Smooth muscle cell of the coronary artery (primary cell): ENCODE results near the gene CCDC169. TPM values are rescaled to one million over a fixed set of nuclear protein-coding genes. Genes with fewer than 3 reads are reported as not detected.

Experiments
- total RNA-seq: library from RNA; depleted of rRNA; stranded (reverse); fragments of >200 nt; gene quantifications from 2 replicates; pipeline ENCODE4 v1.2.3, GENCODE V29; 2014; ENCODE audit warnings: low replicate concordance

CCDC169 gene
- 1.7 and 3.5 TPM in 2 replicates for total RNA-seq

DNA sequence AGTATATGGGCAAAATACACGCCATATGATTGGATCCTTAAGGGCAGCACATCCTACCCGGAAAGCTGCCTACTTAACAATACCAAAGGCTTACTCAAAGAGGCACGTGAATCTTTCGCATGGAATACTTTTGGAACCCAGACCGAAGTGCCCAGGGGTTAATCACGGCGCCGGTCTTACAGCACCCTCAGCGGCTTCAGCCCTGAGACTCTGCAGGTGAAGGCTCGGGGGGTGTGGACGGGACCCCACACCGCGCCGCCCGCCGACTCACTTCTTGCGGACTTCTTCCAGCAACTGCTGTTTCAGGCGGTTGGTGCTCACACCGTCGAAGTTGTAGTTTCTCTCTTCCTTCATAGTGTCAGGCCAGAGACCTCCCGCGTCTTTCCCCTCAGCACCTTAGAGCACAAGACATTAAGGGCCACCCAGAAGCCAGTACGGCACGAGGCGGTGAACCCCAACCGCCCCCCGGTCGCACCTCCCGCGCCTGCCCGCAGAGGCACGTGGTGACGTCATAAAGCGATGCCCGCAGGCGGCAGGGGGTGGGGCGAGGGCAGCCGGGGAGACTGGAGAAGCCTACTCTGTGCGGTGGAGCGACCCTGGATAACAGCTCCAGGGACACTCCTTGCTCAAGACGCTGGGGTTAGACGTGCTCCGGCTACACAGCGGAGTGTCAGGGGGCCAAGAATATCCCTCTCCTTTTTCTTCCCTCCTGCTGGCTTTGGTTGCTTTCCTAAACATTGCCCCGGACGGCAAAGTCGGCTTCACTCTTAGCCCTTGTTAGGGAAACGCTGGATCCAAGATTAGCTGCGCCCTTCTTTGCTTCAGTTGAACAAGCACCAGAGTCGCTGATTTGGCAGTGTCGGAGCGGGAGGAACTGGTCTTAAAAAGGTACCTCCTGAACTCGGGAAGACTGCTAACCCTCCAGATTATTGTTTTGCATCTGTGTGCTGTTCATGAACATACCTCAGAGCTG, at the start of gene CCDC169:
Gene CCDC169, minus strand, starts transcription at position 449 of the 973 bp plus-strand sequence. Its CDS starts 95 bp downstream, at position 354.

DNA sequence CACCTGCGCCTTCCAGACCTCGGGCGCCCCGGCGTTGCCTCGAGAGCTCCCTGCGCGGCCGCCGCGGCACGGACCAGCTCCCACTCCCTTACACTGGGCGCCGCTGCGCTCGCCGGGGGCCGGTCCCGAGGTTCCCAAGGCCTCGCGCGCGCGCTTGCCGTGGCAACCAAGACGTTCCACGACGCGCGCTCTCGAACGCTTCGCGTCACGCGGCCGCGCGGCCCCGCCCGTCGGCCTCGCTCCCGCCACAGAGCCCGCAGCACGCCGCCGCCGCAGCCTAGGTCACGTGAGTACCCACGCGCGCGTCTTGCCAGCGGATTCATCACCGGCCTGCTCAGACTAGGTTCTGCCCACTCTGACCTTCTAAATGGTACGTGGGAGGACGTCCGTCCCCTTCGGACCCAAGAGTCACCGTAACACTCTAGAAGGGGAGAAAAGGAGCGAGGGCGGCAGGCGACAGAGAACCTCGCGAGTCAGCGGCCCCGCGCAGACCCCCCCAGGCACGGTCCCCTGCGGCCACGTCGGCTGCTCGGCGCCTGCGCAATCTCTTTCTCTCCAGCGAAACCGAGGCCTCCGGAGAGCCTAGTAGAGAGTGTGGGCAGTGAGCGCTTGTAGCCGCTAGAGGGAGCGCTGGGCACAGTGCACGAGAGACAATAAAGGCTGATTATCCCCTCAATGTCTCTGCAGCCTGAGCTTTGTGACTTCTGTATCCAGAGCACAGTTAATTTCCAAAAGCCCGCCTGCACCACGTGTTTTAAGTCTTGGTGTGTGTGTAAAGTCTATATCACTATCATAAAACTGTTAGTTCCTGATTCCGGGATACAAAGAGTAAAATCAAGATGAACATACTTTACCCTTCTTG, 48.8 kb upstream of the CCDC169 start, which contains the start of gene SPART:
Gene SPART, minus strand, starts transcription at position 173 of the 862 bp plus-strand sequence. CDS start 10,564 bp downstream, outside the sequence.

DNA sequence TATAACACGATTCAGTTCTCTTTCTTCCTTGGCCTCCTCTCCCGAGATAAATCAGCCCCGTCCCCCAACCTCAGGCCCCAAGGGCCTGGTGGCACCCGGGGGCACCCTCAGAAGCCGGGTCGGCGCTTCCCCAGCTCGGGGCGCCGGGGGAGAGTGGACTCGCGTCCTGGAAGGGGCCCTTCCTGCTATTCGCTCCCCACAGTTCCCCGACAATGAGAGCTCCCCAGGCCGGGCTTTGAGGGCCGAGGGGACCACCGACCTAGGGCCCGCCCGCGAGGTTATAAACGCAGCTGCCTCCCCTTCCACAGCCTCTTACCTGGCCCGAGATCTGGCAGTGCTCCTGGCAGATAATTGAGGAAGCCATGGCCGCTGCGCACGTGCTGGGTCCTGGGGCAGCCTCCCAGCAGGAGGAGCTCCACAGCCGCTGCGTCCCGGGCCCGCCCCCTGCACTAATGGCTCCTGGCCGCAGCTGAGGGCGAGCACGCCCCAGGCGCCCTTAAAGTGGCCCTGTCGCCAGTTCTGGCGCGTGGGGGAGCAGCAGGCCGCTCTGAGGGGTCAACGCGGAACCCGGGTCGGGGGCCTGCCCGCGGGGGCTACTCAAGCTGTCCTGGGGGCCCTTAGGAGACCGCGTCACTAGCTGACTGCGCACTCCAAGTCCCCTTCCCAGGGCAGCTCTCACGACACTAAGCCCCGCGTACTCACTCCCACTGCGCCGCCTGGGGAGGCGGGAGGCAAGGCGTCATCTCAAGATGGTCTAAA, 83.3 kb downstream of the CCDC169 start, which contains the start of gene SOHLH2:
Gene SOHLH2, minus strand, starts transcription at position 394 of the 759 bp plus-strand sequence. Its CDS starts 30 bp downstream, at position 364.

Other genes with a start within 250 kb of the CCDC169 start
- 4.9 and 18.3 TPM in 2 replicates for gene DCLK1, start 166.4 kb downstream of the CCDC169 start, total RNA-seq
- gene SOHLH2, start 83.3 kb downstream of the CCDC169 start, total RNA-seq: 0.12 and 0.38 TPM in 2 replicates
- 60.7 and 156 TPM in 2 replicates for gene SPART, start 48.6 kb upstream of the CCDC169 start, total RNA-seq
- gene CCNA1, start 134.7 kb upstream of the CCDC169 start, total RNA-seq: 0.12 and 26.2 TPM in 2 replicates